Measurements from ENCODE around the gene TBCA.
"Not testable (repeated sequence)": the region's sequence is repeated elsewhere in the genome, so short reads cannot be mapped to it uniquely, and the experiment has no call there.

Gene TBCA

GRCh38 chr5:77699569-77699968 is 76.6 kb downstream of the TBCA start:
- not testable (repeated sequence) for DNase-seq

- DNase-seq: no peak
Measured at GRCh38 chr5:77698920-77699319, 77.2 kb downstream of the TBCA start.

- DNase-seq: no peak
Measured at GRCh38 chr5:77697692-77698091, 78.4 kb downstream of the TBCA start.

- no peak for DNase-seq
Measured at GRCh38 chr5:77696120-77696519, 80.0 kb downstream of the TBCA start.

GRCh38 chr5:77693913-77694312 is 82.2 kb downstream of the TBCA start:
- DNase-seq: no peak

- no peak for DNase-seq
Measured at GRCh38 chr5:77683171-77683732, 92.9 kb downstream of the TBCA start.

GRCh38 chr5:77670526-77670925 is 105.6 kb downstream of the TBCA start:
- DNase-seq: no peak

- no peak for DNase-seq
Measured at GRCh38 chr5:77669677-77670076, 106.5 kb downstream of the TBCA start.

GRCh38 chr5:77663090-77663863 is 112.9 kb downstream of the TBCA start:
- no peak for DNase-seq

GRCh38 chr5:77662635-77663034 is 113.5 kb downstream of the TBCA start:
- DNase-seq: no peak

GRCh38 chr5:77658662-77659061 is 117.5 kb downstream of the TBCA start:
- no peak for DNase-seq

- DNase-seq: no peak
Measured at GRCh38 chr5:77651343-77651742, 124.8 kb downstream of the TBCA start.

- DNase-seq: no peak
Measured at GRCh38 chr5:77650686-77651085, 125.5 kb downstream of the TBCA start.

- DNase-seq: no peak
Measured at GRCh38 chr5:77649776-77650175, 126.4 kb downstream of the TBCA start.

GRCh38 chr5:77645995-77646639 is 130.0 kb downstream of the TBCA start:
- no peak for DNase-seq

- DNase-seq: no peak
Measured at GRCh38 chr5:77645158-77645994, 130.8 kb downstream of the TBCA start.

GRCh38 chr5:77644371-77645157 is 131.6 kb downstream of the TBCA start:
- no peak for DNase-seq

GRCh38 chr5:77643654-77644370 is 132.3 kb downstream of the TBCA start:
- no peak for DNase-seq

- no peak for DNase-seq
Measured at GRCh38 chr5:77642738-77643653, 133.1 kb downstream of the TBCA start.

- DNase-seq: no peak
Measured at GRCh38 chr5:77641963-77642737, 134.0 kb downstream of the TBCA start.
